GM19239 (cell line): ENCODE measurements around the gene DEGS2.
A peak's percentile ranks its signal among the peaks of the same experiment; 100 is the strongest.

Source experiments
- DNase-seq: peaks from one replicate; pipeline ENCODE4 v3.0.0; 2011; ENCODE audit warnings: low spot score; ENCODE audit not compliant: insufficient read length
- FAIRE-seq: peaks from 2 replicates; lab custom pipeline; 2011; peaks lifted over from hg19 to GRCh38; lab: Jason Lieb, UNC

The DEGS2 gene

GRCh38 chr14:100117633-100118395 lies 41.6 kb downstream of the DEGS2 start:
- DNase-seq = no peak
- no peak for FAIRE-seq

GRCh38 chr14:100117026-100117425 lies 42.4 kb downstream of the DEGS2 start:
- DNase-seq (no peak), FAIRE-seq (no peak)

GRCh38 chr14:100116134-100116533 lies 43.3 kb downstream of the DEGS2 start:
- FAIRE-seq = no peak
- DNase-seq = no peak

- DNase-seq = no peak
- no peak for FAIRE-seq
Measured at GRCh38 chr14:100115726-100116125, 43.7 kb downstream of the DEGS2 start.

- FAIRE-seq = no peak
- DNase-seq = no peak
Measured at GRCh38 chr14:100115236-100115635, 44.2 kb downstream of the DEGS2 start.

- no peak for DNase-seq
- FAIRE-seq = no peak
Measured at GRCh38 chr14:100114109-100114765, 45.2 kb downstream of the DEGS2 start.

- no peak for FAIRE-seq
- DNase-seq = no peak
Measured at GRCh38 chr14:100111931-100112704, 47.3 kb downstream of the DEGS2 start.

GRCh38 chr14:100110816-100111215 lies 48.6 kb downstream of the DEGS2 start:
- no peak for DNase-seq
- no peak for FAIRE-seq

- FAIRE-seq = no peak
Measured at GRCh38 chr14:100109594-100109955, 49.9 kb downstream of the DEGS2 start.

GRCh38 chr14:100108840-100109593 lies 50.4 kb downstream of the DEGS2 start:
- DNase-seq (no peak), FAIRE-seq (no peak)

More at GRCh38 chr14:100109594-100109955, 49.9 kb downstream of the DEGS2 start:
- no peak for DNase-seq

- DNase-seq (peak; percentile 76), FAIRE-seq (peak; percentile 88)
Measured at GRCh38 chr14:100108042-100108825, 51.2 kb downstream of the DEGS2 start.

- DNase-seq = no peak
Measured at GRCh38 chr14:100107236-100107635, 52.2 kb downstream of the DEGS2 start.

GRCh38 chr14:100106250-100107112 lies 53.0 kb downstream of the DEGS2 start:
- FAIRE-seq (no peak), DNase-seq (no peak)

More at GRCh38 chr14:100107236-100107635, 52.2 kb downstream of the DEGS2 start:
- no peak for FAIRE-seq

GRCh38 chr14:100105357-100106169 lies 53.9 kb downstream of the DEGS2 start:
- DNase-seq = no peak
- no peak for FAIRE-seq

- no peak for FAIRE-seq
- DNase-seq = no peak
Measured at GRCh38 chr14:100104523-100105300, 54.7 kb downstream of the DEGS2 start.

- FAIRE-seq (no peak), DNase-seq (no peak)
Measured at GRCh38 chr14:100104006-100104352, 55.5 kb downstream of the DEGS2 start.
